Heart left ventricle (tissue), 13 donors: ENCODE measurements around the gene NAT16.

Experiments
- CTCF ChIP-seq, 12 donors: fragments of 200-600 bp; sonication (generic) in 4 of 12; IDR thresholded peaks; one replicate each; pipeline versions ENCODE4 v1.5.0 to v1.8.0; 2018 to 2022; ENCODE audit warnings: antibody characterized with exemption in 12 of 12, mild to moderate bottlenecking in 5 of 12
- POLR2A ChIP-seq, 2 donors: fragments of 450-650 bp; IDR thresholded peaks; one replicate each; pipeline ENCODE4 v1.6.1; 2017; ENCODE audit warnings: antibody characterized with exemption in 2 of 2, mild to moderate bottlenecking in 2 of 2, moderate library complexity in 2 of 2
- donor health status: ischemic (EF 13 %, LVEDD 7.1; RV severe dilation, severe dysfunction).
- donor health status: DM: no; HTN: yes; CAD: no.
- donor health status: DM: no; HTN: no; CAD: no.
- donor health status: ischemic (EF 25% LVEDD 6.9; RV normal size, moderate dysfunction).
- donor health status: ischemic (EF 25% LVEDD 5.7; RV mildly dilated, moderate dysfunction).
- donor health status: ischemic (EF 35%, LVEDD 5.7; RV mildly dilated, moderate dysfunction).
- donor health status: nonischemic (EF 11% LVEDD 7.7; RV severe dilation, severe dysfunction).
- donor health status: DM: yes; HTN: yes; CAD: no.
- donor health status: PGD.
- donor health status: ischemic (EF 29% LVEDD 5.4; RV normal size, mild dysfunction).
- donor health status: nonischemic (EF 23%, LVEDD 6.1; RV moderate dilation, normal function).

GRCh38 chr7:101208794-101209193, 28.7 kb upstream of the NAT16 start:
- no peak for TF ChIP-seq CTCF (IDR thresholded peaks at IDR 0.05)
- TF ChIP-seq POLR2A (IDR thresholded peaks at IDR 0.05) = no peak
